NCI-H460 (cell line): ENCODE data around the gene GPR183. TPM values are rescaled to one million over a fixed set of nuclear protein-coding genes. Genes with fewer than 3 reads are reported as not detected.
A peak's percentile ranks its signal among the peaks of the same experiment; 100 is the strongest.

Source experiments
- DNase-seq: peaks from one replicate; pipeline ENCODE4 v3.0.0-alpha.2; 2016; ENCODE audit warnings: low read depth; ENCODE audit errors: extremely low read depth
- total RNA-seq: library from RNA; depleted of rRNA; stranded (reverse); fragments of >200 nt; shearing (Covaris generic); gene quantifications from 2 replicates; pipeline ENCODE4 v1.2.3, GENCODE V29; 2014

The GPR183 gene
- total RNA-seq, 1 experiment from 2014 or later, result 0.30 TPM

DNA sequence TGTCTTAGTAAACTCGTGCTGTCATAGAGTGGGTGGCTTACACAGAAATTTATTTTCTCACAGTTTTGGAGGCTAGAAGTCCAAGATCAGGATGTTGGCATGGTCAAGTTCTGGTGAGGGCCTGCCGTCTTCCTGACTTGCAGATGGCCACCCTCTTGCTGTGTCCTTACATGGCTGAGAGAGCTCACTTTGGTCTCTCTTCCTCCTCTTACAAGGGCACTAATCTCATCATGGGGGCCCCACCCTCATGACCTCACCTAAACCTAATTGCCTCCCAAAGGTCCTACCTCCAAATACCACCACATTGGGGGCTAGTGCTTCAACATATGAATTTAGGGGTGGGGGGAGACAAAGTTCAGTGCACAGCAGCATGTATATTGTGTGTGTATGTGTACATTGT lies 34.7 kb downstream of the GPR183 start:
- DNase-seq, result no peak

DNA sequence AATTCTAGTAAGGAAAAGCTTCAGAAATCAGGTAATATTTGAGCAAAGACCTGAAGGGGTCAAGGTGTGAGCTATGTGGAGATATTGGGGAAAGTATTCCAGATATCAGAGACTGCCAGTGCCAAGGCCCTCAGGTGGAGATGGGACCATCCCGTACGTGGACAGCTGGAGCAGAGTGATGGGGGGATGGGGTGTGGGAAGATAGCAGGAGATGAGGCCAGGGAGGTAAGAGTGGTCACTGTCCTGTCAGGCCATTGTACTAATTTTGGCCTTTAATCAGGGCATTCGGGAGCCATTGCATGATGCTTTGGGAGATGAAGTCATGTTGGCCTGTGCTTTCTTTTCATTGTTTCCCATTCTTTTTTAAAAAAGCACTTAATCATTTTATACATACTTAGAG lies 36.0 kb downstream of the GPR183 start:
- no peak for DNase-seq

DNA sequence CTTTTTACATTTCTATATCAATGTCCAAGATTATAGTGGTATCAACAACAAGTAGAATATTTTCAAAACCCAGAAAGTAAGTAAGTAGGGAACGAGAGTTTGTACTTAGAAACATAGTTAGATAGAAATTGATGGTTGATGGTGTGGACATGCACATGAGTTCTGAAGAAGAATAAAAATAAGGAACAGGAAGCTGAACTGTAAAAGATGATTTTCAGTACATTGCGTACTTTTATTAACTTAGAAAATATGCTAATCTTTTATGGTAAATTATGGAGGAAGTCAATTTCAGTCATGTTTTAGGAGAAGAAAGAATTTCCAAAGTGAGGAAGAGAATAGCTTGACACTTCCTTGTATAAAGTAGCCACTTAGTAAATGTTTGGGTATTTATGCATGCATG lies 36.7 kb downstream of the GPR183 start:
- DNase-seq, result no peak

DNA sequence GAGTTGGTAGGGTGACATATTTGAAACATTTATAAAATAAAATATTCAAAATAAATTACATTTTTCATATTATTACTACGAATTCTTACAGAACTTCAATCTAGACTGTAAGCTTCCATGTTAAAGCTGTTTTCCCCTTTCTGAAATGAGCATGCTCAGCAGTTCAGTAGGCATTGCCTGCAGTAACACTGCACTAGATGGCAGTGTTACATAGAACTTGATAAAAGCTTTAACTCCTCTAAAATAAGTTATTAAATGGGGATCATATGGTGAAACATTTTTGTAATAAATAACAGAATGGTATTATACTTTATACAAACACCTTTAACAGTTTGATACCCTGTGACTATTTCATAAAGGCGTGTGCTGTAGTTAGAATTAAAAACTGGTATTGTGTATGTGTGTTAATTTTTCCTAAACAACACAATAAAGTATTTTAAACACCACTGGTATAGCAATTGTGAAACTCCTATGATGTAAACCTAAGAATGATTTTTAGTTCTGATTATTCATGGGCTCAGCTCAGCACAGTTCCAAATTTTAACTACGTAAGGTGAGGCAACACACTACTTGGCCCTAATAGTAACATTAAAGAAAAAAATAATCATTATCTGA lies 37.5 kb downstream of the GPR183 start:
- DNase-seq, result peak; percentile 32

DNA sequence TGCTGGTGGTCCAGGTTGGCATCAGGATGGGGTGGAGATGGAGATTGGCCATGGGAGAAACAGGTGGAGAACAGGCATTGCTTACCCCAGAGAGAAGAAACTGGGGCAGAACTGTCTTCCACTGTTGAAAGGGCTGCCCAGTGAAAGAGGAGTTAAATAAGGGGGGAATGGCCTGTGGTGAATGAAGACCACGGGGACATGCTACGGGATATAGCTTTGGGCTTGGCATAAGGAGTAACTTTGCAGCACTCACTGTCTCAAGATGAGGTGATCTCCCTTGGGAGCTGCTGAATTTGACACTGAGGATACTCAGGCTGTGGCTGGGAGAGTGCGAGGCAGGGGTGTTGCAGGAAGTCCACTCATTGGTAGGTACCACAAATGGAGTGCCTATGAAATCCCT lies 38.4 kb downstream of the GPR183 start:
- no peak for DNase-seq

DNA sequence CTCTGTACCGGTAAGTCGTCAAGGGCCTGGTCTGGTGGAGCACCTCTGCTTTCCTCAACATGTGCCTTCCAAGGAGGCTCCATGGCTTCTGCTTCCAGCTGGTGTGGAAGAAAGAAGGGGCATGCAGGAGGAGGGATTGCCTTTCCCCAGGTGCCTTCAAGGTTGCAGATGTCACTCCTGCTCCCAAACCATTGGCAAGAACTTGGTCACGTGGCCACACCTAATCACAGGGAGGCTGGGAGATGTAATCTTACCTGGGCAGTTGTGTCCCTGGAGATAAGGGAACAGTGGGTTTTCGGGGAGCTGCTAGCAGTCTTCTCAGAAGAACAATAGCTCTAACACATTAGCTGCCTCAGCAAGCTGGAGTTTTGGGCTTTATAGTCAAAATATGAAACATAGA lies 39.3 kb downstream of the GPR183 start:
- no peak for DNase-seq

DNA sequence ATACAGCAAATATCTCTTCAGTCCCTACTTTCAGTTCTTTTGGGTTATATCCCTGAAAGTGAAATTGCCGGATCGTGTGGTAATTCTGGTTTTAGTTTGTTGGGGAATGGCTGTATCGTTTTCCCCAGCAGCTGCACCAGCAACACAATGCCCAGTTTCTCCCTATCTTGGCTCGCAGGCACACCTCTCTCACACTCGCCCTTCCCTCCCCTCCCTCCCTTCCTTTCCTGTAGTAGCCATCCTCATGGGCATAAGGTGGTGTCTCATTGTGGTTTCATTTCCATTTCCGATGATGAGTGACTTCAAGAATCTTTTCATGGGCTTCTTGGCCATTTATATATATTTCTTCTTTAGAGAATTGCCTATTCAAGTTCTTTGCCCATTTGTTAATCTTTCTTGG lies 40.4 kb downstream of the GPR183 start:
- DNase-seq, result no peak

DNA sequence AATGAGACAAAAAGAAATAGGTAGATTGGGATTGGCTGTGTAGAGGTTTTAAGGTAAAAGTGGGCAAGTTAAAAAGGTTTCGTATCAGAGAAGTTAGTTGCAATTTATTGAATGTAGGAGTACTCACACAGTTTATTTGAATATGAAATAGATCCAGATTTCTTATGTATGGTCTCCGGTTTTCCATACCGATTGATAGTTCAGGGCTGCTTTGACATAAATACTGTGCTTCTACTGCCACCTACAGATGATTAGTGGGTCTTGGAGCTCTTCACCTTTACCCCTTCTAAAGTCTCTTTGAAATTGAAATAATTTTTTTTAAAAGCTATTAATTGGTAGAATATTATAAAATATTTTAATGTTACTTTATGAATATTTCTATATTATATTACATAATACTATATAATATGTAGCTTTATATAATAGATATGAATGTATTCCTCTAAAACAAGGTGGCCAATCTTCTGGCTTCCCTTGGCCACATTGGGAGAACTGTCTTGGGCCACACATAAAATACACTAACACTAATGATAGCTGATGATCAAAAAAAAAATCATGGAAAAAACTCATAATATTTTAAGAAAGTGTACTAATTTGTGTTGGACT lies 41.3 kb downstream of the GPR183 start:
- peak; percentile 19 for DNase-seq

DNA sequence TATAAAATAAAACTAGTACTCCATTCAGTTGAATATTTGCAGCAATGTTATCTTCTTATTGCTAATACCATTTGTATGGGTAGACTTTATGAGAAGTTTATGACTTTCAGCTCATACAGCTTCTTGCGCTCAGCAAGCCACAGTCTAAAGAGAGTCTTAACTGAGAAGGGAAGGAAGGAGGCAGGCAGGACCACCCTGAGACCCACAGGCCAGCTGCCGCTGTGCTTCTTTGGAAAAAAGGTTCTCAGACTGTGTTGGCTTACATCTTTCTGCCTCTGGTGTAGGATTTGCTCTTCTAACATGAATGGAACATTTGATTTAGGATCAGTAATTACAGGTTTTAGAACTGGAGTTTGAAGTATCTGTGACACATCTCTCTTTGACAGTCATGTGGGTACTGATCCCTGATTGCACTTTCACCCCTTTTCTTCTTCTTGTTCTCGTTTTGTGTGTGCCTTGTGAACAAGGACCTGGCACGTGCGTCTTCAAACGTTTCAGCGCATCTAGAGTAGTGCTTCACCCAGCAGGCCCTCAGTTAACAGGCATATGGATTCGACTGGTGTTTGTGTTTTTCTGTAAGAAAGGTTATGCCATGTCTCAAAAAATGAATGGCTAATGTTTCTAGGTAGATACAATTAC lies 41.9 kb downstream of the GPR183 start:
- DNase-seq, result no peak

DNA sequence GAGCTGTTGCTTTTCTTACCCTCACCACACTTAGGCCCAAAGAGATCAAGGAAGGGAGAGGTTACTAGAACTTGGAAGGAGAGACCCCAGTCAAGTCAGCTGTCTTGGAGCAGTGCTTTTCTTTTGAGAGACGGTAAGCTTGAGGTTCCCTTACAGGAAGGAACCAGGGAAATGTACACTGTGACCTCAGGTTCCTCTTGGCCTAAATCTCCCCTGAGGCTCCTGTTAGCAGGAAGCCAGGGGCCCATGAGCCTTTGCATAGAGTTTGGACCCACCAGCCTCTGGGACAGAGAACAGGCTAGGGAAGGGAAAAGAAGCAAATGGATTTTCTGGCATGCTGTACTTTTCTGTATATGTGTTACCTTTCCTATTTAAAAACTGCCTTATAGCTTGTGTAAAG lies 43.1 kb downstream of the GPR183 start:
- DNase-seq, result no peak

DNA sequence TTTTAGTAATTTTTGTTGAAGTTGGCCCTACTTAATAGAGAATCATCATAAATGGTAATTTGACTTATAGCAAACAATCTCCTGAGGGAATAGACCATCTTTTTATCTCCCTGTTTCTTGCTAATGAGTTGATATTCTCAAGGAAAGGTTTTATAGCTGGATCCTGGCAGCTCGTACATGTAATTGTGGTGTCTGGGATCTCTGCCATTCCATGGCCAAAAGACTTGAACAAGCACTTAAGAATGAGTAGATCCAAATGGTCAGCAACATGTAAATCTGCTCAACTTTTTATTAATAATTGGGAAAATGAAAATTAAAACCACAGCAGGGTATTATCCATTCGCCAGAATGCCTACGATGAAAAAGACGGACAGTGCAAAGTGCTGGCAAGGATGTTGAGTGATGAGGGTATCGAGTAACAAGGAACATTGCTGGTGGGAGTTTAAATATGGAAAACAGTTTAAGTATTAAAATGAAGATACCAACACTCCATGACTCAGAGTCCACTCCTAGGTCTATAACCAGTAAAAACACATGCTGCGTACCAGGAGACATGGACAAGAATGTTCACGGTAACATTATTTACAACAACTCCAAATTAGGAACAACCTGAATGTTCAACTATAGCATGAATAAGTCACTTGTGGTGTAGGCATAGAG lies 43.9 kb downstream of the GPR183 start:
- no peak for DNase-seq

DNA sequence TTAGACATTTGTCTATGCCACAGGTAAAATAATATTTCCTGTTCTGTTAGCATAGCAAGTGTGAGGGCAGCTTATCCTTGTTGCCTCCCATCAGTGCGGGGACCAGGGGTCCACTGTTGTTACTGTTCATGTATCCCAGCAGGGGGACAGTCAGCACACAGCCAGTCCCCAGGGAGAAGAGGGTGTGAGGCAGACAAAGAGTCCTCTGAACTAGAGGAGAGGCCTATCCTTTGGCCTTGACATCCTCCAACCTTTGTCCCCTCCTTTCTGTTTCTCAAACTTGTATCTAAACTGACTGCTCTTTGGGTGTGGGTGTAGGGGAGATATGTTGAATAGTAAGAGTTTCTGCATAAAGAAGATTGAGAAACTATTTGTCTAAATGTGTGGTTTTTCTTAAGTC lies 46.1 kb downstream of the GPR183 start:
- DNase-seq, result no peak

DNA sequence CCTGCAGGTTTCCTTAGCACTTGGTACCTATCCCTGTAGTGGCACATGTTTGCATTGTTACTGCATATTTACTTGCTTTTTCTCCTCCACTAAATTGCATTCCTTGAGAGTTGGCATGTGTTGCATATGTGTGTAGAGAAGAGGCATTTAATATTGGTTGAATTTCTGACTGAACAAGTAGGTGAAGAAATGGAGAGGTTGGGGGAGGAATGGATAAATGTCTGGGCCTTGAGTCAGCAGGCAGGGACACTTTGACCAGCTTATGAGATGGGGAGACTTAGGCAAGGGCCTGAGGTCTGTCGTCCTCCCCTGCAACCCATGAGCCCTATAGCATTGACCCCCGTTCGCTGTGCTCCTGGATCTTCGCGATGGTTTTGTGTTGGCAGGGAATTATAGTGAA lies 47.0 kb downstream of the GPR183 start:
- no peak for DNase-seq

DNA sequence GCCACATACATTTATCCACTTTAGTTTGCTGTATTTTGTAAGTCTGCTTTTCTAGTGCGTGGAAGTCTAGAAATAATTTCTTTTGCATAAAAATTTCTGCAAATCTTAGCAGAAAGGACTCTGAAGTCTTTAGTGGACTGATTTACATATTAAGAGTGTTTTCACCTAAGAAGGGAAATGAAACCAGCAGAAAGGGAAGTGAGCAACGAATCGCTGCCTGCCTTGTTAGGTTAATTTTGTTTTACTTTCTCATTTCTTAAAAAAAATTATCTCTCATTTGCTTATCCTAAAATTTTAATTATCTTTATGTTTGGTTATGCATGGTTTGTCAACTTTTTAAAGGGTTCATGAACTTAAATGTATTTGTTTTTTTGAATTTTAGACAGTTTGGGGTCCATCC lies 48.3 kb downstream of the GPR183 start:
- no peak for DNase-seq

DNA sequence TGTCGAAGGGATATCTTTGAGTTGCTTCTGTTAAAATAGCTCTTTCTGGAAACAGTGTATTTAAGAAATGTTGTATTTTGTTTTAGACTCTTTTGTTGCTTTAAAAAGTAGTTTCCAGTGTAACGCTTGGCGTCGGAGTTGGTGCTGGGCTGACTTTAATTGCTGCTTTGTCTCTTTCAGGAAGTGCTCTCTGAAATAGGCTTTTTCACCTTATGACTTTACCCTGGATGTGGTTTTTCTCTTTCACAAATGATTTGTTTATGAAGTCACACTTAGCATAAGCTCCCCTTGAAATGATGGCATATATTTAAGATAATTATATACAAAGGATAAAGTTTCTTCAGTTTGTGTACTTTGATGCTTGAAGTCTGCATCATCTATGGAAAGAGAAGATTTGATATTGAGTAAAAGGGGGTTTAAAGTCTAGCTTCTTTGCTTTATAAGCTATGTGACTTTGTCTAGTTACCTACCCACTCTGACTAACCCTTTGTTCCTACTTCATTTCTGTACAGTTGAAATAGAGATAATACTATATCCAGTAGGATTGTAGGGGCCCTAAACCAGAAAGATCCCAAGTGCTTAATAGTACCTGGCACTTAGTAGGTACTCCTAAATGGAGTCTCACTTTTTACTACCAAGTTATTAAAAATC lies 48.9 kb downstream of the GPR183 start, which contains the start of gene GPR18:
Gene GPR18, minus strand, starts transcription at position 170 of the 651 bp plus-strand sequence. CDS start 2,507 bp downstream, outside the sequence.
- no peak for DNase-seq

DNA sequence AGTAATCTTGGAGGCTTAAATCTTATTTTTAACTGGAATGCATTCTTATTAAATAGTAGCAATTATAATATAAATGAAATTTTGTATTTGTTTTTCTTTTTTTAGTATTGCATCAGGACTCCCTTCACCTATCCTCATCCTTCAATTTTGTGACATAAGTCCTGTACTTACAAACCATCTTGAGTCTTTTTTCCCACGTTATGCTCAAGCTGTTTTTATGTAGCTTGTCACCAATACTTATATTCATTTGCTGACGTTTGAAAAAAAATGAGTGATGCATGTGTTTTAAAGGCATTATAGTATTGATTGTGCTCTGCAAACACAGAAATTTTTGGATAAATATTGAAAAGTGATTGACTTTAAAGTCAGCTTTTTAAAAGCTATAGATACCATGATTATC lies 49.9 kb downstream of the GPR183 start:
- no peak for DNase-seq

DNA sequence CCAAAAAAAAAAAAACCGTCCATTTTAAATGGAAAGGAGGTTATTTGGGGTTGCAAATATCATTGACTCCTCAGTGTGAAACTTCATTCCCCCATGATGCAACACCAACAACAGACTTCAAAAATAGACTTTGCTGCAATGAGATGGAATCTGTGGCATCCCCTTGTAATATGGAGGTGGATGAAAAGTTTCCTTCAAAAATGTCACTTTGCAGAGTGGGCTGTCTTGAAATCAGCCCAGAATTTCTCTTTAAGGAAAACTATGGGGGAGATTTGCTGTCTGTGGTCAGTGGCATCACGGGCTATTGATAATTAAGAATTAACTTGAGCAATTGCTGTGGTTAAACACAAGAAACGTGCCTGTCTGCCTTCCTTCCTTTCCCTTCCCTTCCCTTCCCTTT lies 50.5 kb downstream of the GPR183 start:
- DNase-seq, result no peak

DNA sequence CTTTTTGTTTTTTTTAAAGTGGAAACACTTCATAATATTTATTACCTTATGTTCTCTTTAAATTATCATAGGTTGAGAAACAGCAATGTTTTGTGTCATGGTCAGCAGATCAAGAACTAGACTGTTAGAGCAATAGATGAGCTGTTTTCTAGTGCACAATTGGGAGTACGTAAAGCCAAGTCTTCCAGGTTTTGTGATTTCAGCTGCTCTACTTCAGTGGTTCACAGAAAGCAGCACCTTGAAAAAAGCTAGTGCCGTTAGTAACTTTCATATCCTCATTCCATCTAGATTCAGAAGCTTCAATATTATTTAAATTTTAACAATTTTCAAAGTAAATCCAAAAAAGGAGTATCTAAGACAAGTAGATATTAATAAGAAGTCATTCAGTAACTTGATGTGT lies 50.9 kb downstream of the GPR183 start:
- no peak for DNase-seq

DNA sequence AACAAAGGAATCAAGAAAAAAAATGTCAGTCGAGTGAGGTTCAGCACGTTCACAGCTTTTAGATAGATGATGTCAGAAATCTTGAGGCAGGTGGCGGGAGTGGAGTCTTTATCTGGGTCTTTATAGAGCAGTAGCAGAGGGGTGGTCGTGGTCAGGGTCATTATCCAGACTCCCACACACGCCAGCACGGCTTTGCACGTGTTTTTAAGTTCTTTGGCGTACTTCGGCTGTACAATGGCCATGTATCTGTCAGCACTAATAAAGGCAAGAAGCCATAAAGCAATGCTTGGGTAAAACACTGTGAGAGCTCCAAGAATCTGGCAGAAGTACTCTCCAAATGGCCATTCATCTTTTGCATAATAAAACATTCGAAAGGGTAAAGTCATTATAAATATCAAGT lies 51.9 kb downstream of the GPR183 start:
- DNase-seq, result no peak

DNA sequence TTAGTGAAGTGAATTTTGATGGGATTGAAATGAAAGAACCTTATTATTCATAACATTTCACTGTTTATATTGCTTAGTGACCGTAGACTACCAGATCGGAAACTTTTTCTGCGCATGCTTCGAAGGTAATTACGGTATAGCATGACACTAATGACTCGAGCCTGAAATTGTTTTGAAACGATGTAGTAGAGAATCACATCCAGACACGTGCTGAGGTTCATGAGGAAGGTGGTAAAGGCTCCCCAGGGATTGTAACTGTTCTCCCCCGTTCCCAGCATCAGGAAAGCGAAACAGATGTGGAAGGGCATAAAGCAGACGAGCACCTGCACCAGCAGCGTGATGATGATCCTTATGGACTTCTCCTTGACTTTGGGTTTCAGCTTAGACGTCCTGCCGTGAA lies 52.4 kb downstream of the GPR183 start:
- no peak for DNase-seq

DNA sequence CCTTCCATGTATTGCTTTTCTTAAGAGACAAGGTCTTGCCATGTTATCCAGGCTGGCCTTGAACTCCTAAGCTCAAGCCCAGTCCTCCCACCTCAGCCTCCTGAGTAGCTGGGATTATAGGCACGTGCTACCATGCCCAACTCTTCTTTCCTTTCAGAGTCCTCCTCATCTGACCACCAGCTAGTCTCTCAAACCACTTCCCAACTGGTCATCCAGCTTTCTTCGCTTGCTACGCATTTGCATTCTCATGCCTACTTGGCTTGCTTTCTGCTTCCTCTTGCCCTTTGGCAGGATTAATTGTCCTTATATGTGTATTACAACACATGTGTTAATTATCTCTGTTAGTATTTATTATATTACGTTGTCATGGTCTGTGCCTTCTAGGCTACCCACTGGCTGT lies 55.3 kb downstream of the GPR183 start:
- DNase-seq, result no peak
